A549 (cell line): ENCODE data around the gene GGCX. TPM values are rescaled to one million over a fixed set of nuclear protein-coding genes. Genes with fewer than 3 reads are reported as not detected.
A peak's percentile ranks its signal among the peaks of the same experiment; 100 is the strongest.

Experiments
- ATOH8 ChIP-seq: fragments of 250-450 bp; sonication (Bioruptor Pico); IDR thresholded peaks from 2 replicates; pipeline ENCODE4 v1.5.0; 2020; ENCODE audit warnings: low read depth, mild to moderate bottlenecking, moderate library complexity
- BCL3 ChIP-seq: fragments of >200 bp; sonication (Bioruptor Twin); formaldehyde crosslinking; IDR thresholded peaks from 3 replicates; pipeline ENCODE4 v1.6.1; 2016
- CTCF ChIP-seq: fragments of >200 bp; sonication (Bioruptor Twin); formaldehyde crosslinking; IDR thresholded peaks from 3 replicates; pipeline ENCODE4 v1.5.1; 2016
- ELK1 ChIP-seq: fragments of 150-350 bp; IDR thresholded peaks from 2 replicates; pipeline ENCODE4 v1.6.1; 2014; ENCODE audit warnings: low read depth, mild to moderate bottlenecking, low read length
- EP300 ChIP-seq, 2 experiments: fragments of >200 bp; sonication (Bioruptor Twin); formaldehyde crosslinking; IDR thresholded peaks; 2 replicates in 1 of 2; 3 replicates in 1 of 2; pipeline ENCODE4 v1.6.1; 2016 to 2017
- FOXS1 ChIP-seq: fragments of 250-450 bp; sonication (Bioruptor Pico); IDR thresholded peaks from 2 replicates; pipeline ENCODE4 v1.5.0; 2020; ENCODE audit warnings: mild to moderate bottlenecking, moderate library complexity
- GATA3 ChIP-seq: IDR thresholded peaks from 2 replicates; pipeline ENCODE4 v1.6.1; 2012; ENCODE audit warnings: borderline replicate concordance
- KDM5A ChIP-seq: fragments of 200-600 bp; sonication (generic); IDR thresholded peaks from 2 replicates; pipeline ENCODE4 v1.6.1; 2016; ENCODE audit warnings: antibody characterized with exemption, mild to moderate bottlenecking
- MAX ChIP-seq: IDR thresholded peaks from 2 replicates; pipeline ENCODE4 v1.6.1; 2012
- NR3C1 ChIP-seq: fragments of >200 bp; sonication (Bioruptor Twin); formaldehyde crosslinking; IDR thresholded peaks from 3 replicates; pipeline ENCODE4 v1.6.1; 2017
- RAD21 ChIP-seq, 2 experiments: fragments of >200 bp in 1 of 2; sonication (Bioruptor Twin) in 1 of 2; formaldehyde crosslinking in 1 of 2; IDR thresholded peaks in 1 of 2; conservative IDR thresholded peaks in 1 of 2; 2 replicates in 1 of 2; 3 replicates in 1 of 2; pipeline ENCODE4 v1.6.1; 2012 to 2018; ENCODE audit warnings: inconsistent platforms in 1 of 2
- RCOR1 ChIP-seq: fragments of 150-350 bp; IDR thresholded peaks from 2 replicates; pipeline ENCODE4 v1.6.1; 2014; ENCODE audit warnings: antibody characterized with exemption, low read length, low read depth
- REST ChIP-seq: fragments of 200-600 bp; sonication (generic); IDR thresholded peaks from 2 replicates; pipeline ENCODE4 v1.6.1; 2016; ENCODE audit warnings: antibody characterized with exemption, mild to moderate bottlenecking, moderate library complexity
- TFCP2L1 ChIP-seq: fragments of 250-450 bp; sonication (Bioruptor Pico); IDR thresholded peaks from 2 replicates; pipeline ENCODE4 v1.5.0; 2021; ENCODE audit warnings: mild to moderate bottlenecking
- USF2 ChIP-seq: fragments of 450-650 bp; IDR thresholded peaks from 2 replicates; pipeline ENCODE4 v1.6.1; 2014; ENCODE audit warnings: antibody characterized with exemption
- ZC3H11A ChIP-seq: fragments of 450-650 bp; IDR thresholded peaks from 2 replicates; pipeline ENCODE4 v1.6.1; 2014; ENCODE audit warnings: antibody characterized with exemption, mild to moderate bottlenecking
- polyA plus RNA-seq, 4 experiments: library from polyadenylated mRNA; depleted of rRNA in 3 of 4; stranded (reverse); fragments of >200 nt; fragmentation: RNase III in 1 of 4; extraction: RNeasy Plus Mini Kit Qiagen cat#74134 plus additional on column Dnase treatment in 1 of 4; gene quantifications; 2 replicates in 3 of 4; 3 replicates in 1 of 4; pipeline ENCODE4 v1.2.3, GENCODE V29; 2011 to 2017

The GGCX gene
- polyA plus RNA-seq, 2 of the 4 experiments (the other 2 are of a cell fraction) = 39.0 to 55.1 TPM

GRCh38 chr2:85545780-85546240, 15.5 kb downstream of the GGCX start (continued):
- TF ChIP-seq ELK1 (no peak), EP300 (IDR thresholded peaks at IDR 0.05) (no peak), REST (peak; percentile 41; the same call in 1 of the 2 replicates), ZC3H11A (no peak), KDM5A (no peak), USF2 (no peak), GATA3 (no peak; the same call in 1 of the 2 replicates), MAX (no peak), RAD21 (conservative IDR thresholded peaks at IDR 0.05 in 1 of 2, IDR thresholded peaks at IDR 0.05 in 1 of 2) (no peak), CTCF (no peak), TFCP2L1 (no peak; the same call in none of the 2 replicates), BCL3 (no peak), FOXS1 (CRISPR knock-in tag) (no peak), ATOH8 (CRISPR knock-in tag) (peak; percentile 10), NR3C1 (no peak), RCOR1 (no peak)
